ENCODE results near the gene FKBP11. TPM values are rescaled to one million over a fixed set of nuclear protein-coding genes. Genes with fewer than 3 reads are reported as not detected.

FKBP11 gene
- total RNA-seq, 1 experiment from 2014 or later = 18.5 TPM

DNA sequence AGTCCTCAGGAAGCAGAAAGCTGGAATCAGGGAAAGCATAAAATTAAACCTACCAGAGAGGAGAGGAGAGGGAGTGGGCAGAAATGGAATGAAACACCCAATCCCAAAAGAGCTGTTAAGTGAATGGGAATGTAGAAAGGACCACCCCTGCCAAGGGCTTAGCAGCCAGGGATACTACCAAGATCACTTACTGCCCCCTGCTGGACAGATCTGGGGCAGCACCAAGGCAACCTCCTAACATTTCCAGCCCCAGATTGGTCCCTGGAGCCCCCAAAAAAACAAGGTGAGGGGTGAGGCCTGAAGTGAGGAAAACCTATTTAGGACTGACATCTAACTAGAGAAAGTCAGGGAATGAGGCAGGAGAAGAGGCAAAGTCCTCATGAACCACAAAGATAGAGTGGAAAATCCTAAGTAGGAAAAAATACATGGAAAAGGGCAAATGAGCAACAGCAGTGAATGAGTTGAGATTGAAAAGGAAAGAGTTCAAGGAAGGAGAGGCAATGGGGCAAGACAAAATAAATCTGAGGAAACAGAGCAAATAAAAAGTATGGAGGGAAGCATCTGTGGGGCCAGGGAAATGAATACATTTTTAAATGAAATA, 11.2 kb upstream of the FKBP11 start:
- ChIA-PET POLR2A (no interaction called here), CTCF (interaction anchor here (0.9 to 3.0 kb wide), 4 partner anchors 11 to 84 kb away, joined by 3 to 18 read pairs (median 3); partner anchors contain the start of gene DDX23), RAD21 (ENCODE audit: low non-redundant PET in 1 of 2, low total read pairs in 2 of 2, uncharacterized antibody in 2 of 2, unreplicated experiment in 2 of 2) (no interaction called here)
- intact Hi-C loops (cut with micrococcal nuclease) = loop anchor here (1.0 to 2.0 kb wide), 2 partner anchors 58 to 83 kb away; no protein-coding TSS in a partner anchor
- Histone ChIP-seq H4K20me1 (ENCODE audit: insufficient read depth) (peaks cover 8% of the 10 kb centered on the region; the same call in 1 of the 2 replicates), H3K9me3 (ENCODE audit: control insufficient read depth in 1 of 2, insufficient read depth in 1 of 2, low read depth in 1 of 2, low read length in 2 of 2) (no peaks in the 10 kb centered on the region), H3K4me3 (replicated peaks in 1 of 2; ENCODE audit: low read depth in 1 of 2, low read length in 2 of 2) (no peak overlapping the region), H2AFZ (ENCODE audit: low read depth, low read length, poor library complexity, severe bottlenecking) (no peak overlapping the region), H3K27ac (ENCODE audit: low read depth, low read length) (no peak overlapping the region), H3K27me3 (ENCODE audit: insufficient read depth, low read length) (no peaks in the 10 kb centered on the region), H3K4me2 (ENCODE audit: low read length) (no peak overlapping the region), H3K9me2 (ENCODE audit: insufficient read depth) (no peaks in the 10 kb centered on the region), H3K9ac (ENCODE audit: low read length) (no peak overlapping the region), H3K36me3 (ENCODE audit: control insufficient read depth in 1 of 2, insufficient read depth in 2 of 2, low read length in 2 of 2) (peaks cover 45 to 57% of the 10 kb centered on the region in 2 experiments), H3K79me2 (ENCODE audit: insufficient read depth, low read length) (peaks cover 4% of the 10 kb centered on the region; the same call in 1 of the 2 replicates), H3K4me1 (ENCODE audit: control insufficient read depth in 1 of 2, insufficient read depth in 2 of 2, low read length in 2 of 2) (no peaks in the 10 kb centered on the region)
- TF ChIP-seq TCF7L2 (IDR thresholded peaks at IDR 0.05; ENCODE audit: borderline replicate concordance, extremely low read depth, insufficient read depth, insufficient read length) (no peak), RAD21 (IDR thresholded peaks at IDR 0.05; ENCODE audit: low read depth) (peak; percentile 61), SRF (IDR thresholded peaks at IDR 0.05; ENCODE audit: low read depth) (no peak), FOSL1 (IDR thresholded peaks at IDR 0.05; ENCODE audit: low read depth) (no peak)
- TF ChIP-seq, protein P1, sequence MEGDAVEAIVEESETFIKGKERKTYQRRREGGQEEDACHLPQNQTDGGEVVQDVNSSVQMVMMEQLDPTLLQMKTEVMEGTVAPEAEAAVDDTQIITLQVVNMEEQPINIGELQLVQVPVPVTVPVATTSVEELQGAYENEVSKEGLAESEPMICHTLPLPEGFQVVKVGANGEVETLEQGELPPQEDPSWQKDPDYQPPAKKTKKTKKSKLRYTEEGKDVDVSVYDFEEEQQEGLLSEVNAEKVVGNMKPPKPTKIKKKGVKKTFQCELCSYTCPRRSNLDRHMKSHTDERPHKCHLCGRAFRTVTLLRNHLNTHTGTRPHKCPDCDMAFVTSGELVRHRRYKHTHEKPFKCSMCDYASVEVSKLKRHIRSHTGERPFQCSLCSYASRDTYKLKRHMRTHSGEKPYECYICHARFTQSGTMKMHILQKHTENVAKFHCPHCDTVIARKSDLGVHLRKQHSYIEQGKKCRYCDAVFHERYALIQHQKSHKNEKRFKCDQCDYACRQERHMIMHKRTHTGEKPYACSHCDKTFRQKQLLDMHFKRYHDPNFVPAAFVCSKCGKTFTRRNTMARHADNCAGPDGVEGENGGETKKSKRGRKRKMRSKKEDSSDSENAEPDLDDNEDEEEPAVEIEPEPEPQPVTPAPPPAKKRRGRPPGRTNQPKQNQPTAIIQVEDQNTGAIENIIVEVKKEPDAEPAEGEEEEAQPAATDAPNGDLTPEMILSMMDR (IDR thresholded peaks at IDR 0.05 in 2 of 3, conservative IDR thresholded peaks at IDR 0.05 in 1 of 3; ENCODE audit: borderline replicate concordance in 1 of 3, insufficient read depth in 1 of 3, low read depth in 2 of 3, low read length in 2 of 3) = peak; percentile 53 to 96 (median 94); a peak in 5 of 6 replicates
- ATAC-seq (peak; percentile 89), DNase-seq (ENCODE audit: low read depth, low spot score) (peak; percentile 36)
- BruUV-seq (replicated peaks) = TSS peak; percentile 34

- Histone ChIP-seq H3K27me3 (ENCODE audit: insufficient read depth, low read length) (no peaks in the 10 kb centered on the region), H3K4me1 (ENCODE audit: control insufficient read depth in 1 of 2, insufficient read depth in 2 of 2, low read length in 2 of 2) (no peaks in the 10 kb centered on the region), H3K9me2 (ENCODE audit: insufficient read depth) (no peaks in the 10 kb centered on the region), H3K4me2 (ENCODE audit: low read length) (no peak overlapping the region), H3K36me3 (ENCODE audit: control insufficient read depth in 1 of 2, insufficient read depth in 2 of 2, low read length in 2 of 2) (peaks cover 29 to 49% of the 10 kb centered on the region in 2 experiments), H3K9me3 (ENCODE audit: control insufficient read depth in 1 of 2, insufficient read depth in 1 of 2, low read depth in 1 of 2, low read length in 2 of 2) (no peaks in the 10 kb centered on the region), H3K4me3 (replicated peaks in 1 of 2; ENCODE audit: low read depth in 1 of 2, low read length in 2 of 2) (no peak overlapping the region), H3K9ac (ENCODE audit: low read length) (no peak overlapping the region), H3K27ac (ENCODE audit: low read depth, low read length) (no peak overlapping the region), H4K20me1 (ENCODE audit: insufficient read depth) (peaks cover 8% of the 10 kb centered on the region; the same call in 1 of the 2 replicates), H2AFZ (ENCODE audit: low read depth, low read length, poor library complexity, severe bottlenecking) (no peak overlapping the region), H3K79me2 (ENCODE audit: insufficient read depth, low read length) (no peaks in the 10 kb centered on the region)
- CTCF ChIA-PET = interaction anchor here (1.0 kb wide), 1 partner anchor 23 kb away, joined by 3 read pairs; the partner anchor contains the start of gene ARF3
- POLR2A ChIA-PET = no interaction called here
- intact Hi-C loops (cut with micrococcal nuclease) = no loop called here
- peak; percentile 52; the same call in 1 of the 2 replicates for ATAC-seq
- BruUV-seq (replicated peaks) = no TSS peak
- no peak for DNase-seq (ENCODE audit: low read depth, low spot score)
- RAD21 ChIA-PET (ENCODE audit: low non-redundant PET in 1 of 2, low total read pairs in 2 of 2, uncharacterized antibody in 2 of 2, unreplicated experiment in 2 of 2) = no interaction called here
- TF ChIP-seq POLR2AphosphoS5 (IDR thresholded peaks at IDR 0.05; ENCODE audit: low read depth, low read length) (no peak), CEBPB (IDR thresholded peaks at IDR 0.05; ENCODE audit: low read depth) (no peak), TCF7L2 (IDR thresholded peaks at IDR 0.05; ENCODE audit: borderline replicate concordance, extremely low read depth, insufficient read depth, insufficient read length) (no peak), EZH2phosphoT487 (IDR thresholded peaks at IDR 0.05; ENCODE audit: borderline replicate concordance) (no peak), JUND (IDR thresholded peaks at IDR 0.05) (no peak), ZNF274 (IDR thresholded peaks at IDR 0.05; ENCODE audit: low read depth, low read length) (no peak), FOSL1 (IDR thresholded peaks at IDR 0.05; ENCODE audit: low read depth) (no peak), SP1 (IDR thresholded peaks at IDR 0.05; ENCODE audit: low read depth) (no peak), EZH2 (IDR thresholded peaks at IDR 0.05) (no peak)
- TF ChIP-seq, protein P2, sequence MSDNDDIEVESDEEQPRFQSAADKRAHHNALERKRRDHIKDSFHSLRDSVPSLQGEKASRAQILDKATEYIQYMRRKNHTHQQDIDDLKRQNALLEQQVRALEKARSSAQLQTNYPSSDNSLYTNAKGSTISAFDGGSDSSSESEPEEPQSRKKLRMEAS (IDR thresholded peaks at IDR 0.05) = no peak
- TF ChIP-seq, protein P3, sequence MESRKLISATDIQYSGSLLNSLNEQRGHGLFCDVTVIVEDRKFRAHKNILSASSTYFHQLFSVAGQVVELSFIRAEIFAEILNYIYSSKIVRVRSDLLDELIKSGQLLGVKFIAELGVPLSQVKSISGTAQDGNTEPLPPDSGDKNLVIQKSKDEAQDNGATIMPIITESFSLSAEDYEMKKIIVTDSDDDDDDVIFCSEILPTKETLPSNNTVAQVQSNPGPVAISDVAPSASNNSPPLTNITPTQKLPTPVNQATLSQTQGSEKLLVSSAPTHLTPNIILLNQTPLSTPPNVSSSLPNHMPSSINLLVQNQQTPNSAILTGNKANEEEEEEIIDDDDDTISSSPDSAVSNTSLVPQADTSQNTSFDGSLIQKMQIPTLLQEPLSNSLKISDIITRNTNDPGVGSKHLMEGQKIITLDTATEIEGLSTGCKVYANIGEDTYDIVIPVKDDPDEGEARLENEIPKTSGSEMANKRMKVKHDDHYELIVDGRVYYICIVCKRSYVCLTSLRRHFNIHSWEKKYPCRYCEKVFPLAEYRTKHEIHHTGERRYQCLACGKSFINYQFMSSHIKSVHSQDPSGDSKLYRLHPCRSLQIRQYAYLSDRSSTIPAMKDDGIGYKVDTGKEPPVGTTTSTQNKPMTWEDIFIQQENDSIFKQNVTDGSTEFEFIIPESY (IDR thresholded peaks at IDR 0.05; ENCODE audit: extremely low read depth, insufficient replicate concordance, low read length) = no peak
These were observed 9.0 kb upstream of the FKBP11 start for GRCh38 chr12:48934312-48934706.
